SK-N-SH (cell line): ENCODE measurements around the gene ARHGAP26. TPM values are rescaled to one million over a fixed set of nuclear protein-coding genes. Genes with fewer than 3 reads are reported as not detected.

Experiments
- CTCF ChIA-PET: fragments of 300-600, 350-600 bp; formaldehyde crosslinking; extraction: SDS; loops from one replicate; lab custom pipeline; 2021; lab: Yijun Ruan, JAX
- POLR2A ChIA-PET: fragments of 350-600 bp; sonication (Branson Sonifier 250); formaldehyde crosslinking; extraction: SDS; loops from one replicate; lab custom pipeline; 2020; ENCODE audit warnings: antibody characterized with exemption, inconsistent platforms; lab: Yijun Ruan, JAX
- DNase-seq: peaks from one replicate; pipeline ENCODE4 v3.0.0; 2012
- H2AFZ ChIP-seq: fragments of 200-600 bp; sonication (generic); 2 replicates; pipeline ENCODE4 v1.8.1; 2016; ENCODE audit warnings: antibody characterized with exemption, mild to moderate bottlenecking, low read depth
- H3F3A ChIP-seq: fragments of 200-600 bp; sonication (generic); replicated peaks from 2 replicates; pipeline ENCODE3; 2016; ENCODE audit warnings: antibody characterized with exemption, mild to moderate bottlenecking; ENCODE audit not compliant: insufficient read depth
- H3K27ac ChIP-seq, 2 experiments: fragments of 200-500 bp in 1 of 2; fragments of 200-600 bp in 1 of 2; sonication (Bioruptor generic) in 1 of 2; sonication (generic), shearing (Covaris generic) in 1 of 2; 2 replicates each; pipeline versions ENCODE4 v1.5.1 to v1.6.1; 2014 to 2016; ENCODE audit warnings: low read depth in 2 of 2, inconsistent platforms in 1 of 2, low read length in 1 of 2, mild to moderate bottlenecking in 1 of 2, mixed read lengths in 1 of 2
- H3K27me3 ChIP-seq: fragments of 200-600 bp; sonication (generic), shearing (Covaris generic); 2 replicates; pipeline ENCODE4 v1.6.1; 2016; ENCODE audit warnings: mixed run types; ENCODE audit not compliant: insufficient read depth
- H3K36me3 ChIP-seq, 2 experiments: fragments of 200-500 bp in 1 of 2; fragments of 200-600 bp in 1 of 2; sonication (Bioruptor generic) in 1 of 2; sonication (generic) in 1 of 2; replicated peaks in 1 of 2; 2 replicates each; pipeline versions ENCODE3 to v1.5.1; 2014 to 2016; ENCODE audit warnings: low read length in 1 of 2, mild to moderate bottlenecking in 1 of 2; ENCODE audit not compliant: insufficient read depth in 2 of 2, control insufficient read depth in 1 of 2
- H3K4me1 ChIP-seq, 2 experiments: fragments of 200-500 bp in 1 of 2; fragments of 200-600 bp in 1 of 2; sonication (Bioruptor generic) in 1 of 2; sonication (generic), shearing (Covaris generic) in 1 of 2; 2 replicates each; pipeline versions ENCODE4 v1.5.1 to v1.6.1; 2014 to 2016; ENCODE audit warnings: low read depth in 1 of 2, low read length in 1 of 2, mixed run types in 1 of 2; ENCODE audit not compliant: insufficient read depth in 2 of 2, control insufficient read depth in 1 of 2
- H3K4me2 ChIP-seq: fragments of 200-600 bp; sonication (generic), shearing (Covaris generic); 2 replicates; pipeline ENCODE4 v1.6.1; 2017; ENCODE audit warnings: mixed run types
- H3K4me3 ChIP-seq, 2 experiments: fragments of 200-500 bp in 1 of 2; fragments of 200-600 bp in 1 of 2; sonication (Bioruptor generic) in 1 of 2; sonication (generic), shearing (Covaris generic) in 1 of 2; 2 replicates each; pipeline versions ENCODE4 v1.5.1 to v1.8.1; 2014 to 2016; ENCODE audit warnings: low read depth in 2 of 2, inconsistent platforms in 1 of 2, low read length in 1 of 2, mild to moderate bottlenecking in 1 of 2, mixed read lengths in 1 of 2, moderate library complexity in 1 of 2
- H3K79me2 ChIP-seq: fragments of 200-600 bp; sonication (generic); 2 replicates; pipeline ENCODE4 v1.8.1; 2017; ENCODE audit warnings: mild to moderate bottlenecking; ENCODE audit not compliant: insufficient read depth
- H3K9ac ChIP-seq: fragments of 200-600 bp; sonication (generic); 2 replicates; pipeline ENCODE4 v1.6.1; 2017; ENCODE audit warnings: mixed run types
- H3K9me2 ChIP-seq: fragments of 200-600 bp; sonication (generic); 2 replicates; pipeline ENCODE4 v1.6.1; 2017; ENCODE audit warnings: mixed run types
- H3K9me3 ChIP-seq: fragments of 200-600 bp; sonication (generic); 2 replicates; pipeline ENCODE4 v1.6.1; 2017; ENCODE audit warnings: mixed run types, mild to moderate bottlenecking, moderate library complexity
- H4K20me1 ChIP-seq: fragments of 200-600 bp; sonication (generic); 2 replicates; pipeline ENCODE4 v1.6.1; 2017; ENCODE audit warnings: mild to moderate bottlenecking, mixed run types; ENCODE audit not compliant: insufficient read depth
- ELF1 ChIP-seq: IDR thresholded peaks from 2 replicates; pipeline ENCODE4 v1.4.0; 2012
- EP300 ChIP-seq, 2 experiments: IDR thresholded peaks; 2 replicates each; pipeline versions ENCODE4 v1.4.0 to v1.6.1; 2012; ENCODE audit warnings: borderline replicate concordance in 1 of 2, low read depth in 1 of 2, low read length in 1 of 2
- FOSL2 ChIP-seq: IDR thresholded peaks from 2 replicates; pipeline ENCODE4 v1.4.0; 2012; ENCODE audit warnings: low read depth, mild to moderate bottlenecking, moderate library complexity, borderline replicate concordance
- FOXJ3 ChIP-seq: sonication (generic); formaldehyde crosslinking; IDR thresholded peaks from 2 replicates; pipeline ENCODE4 v1.5.1; 2020; ENCODE audit warnings: mild to moderate bottlenecking, missing genetic modification reagents
- FOXM1 ChIP-seq: IDR thresholded peaks from 2 replicates; pipeline ENCODE4 v1.4.0; 2012; ENCODE audit warnings: low read depth, mild to moderate bottlenecking
- GATA2 ChIP-seq: sonication (generic); formaldehyde crosslinking; IDR thresholded peaks from 2 replicates; pipeline ENCODE4 v1.5.0; 2020; ENCODE audit warnings: mild to moderate bottlenecking, missing genetic modification reagents
- JUND ChIP-seq: IDR thresholded peaks from 2 replicates; pipeline ENCODE4 v1.4.0; 2012
- NRF1 ChIP-seq: IDR thresholded peaks from 2 replicates; pipeline ENCODE4 v1.6.1; 2012; ENCODE audit warnings: low read depth, mild to moderate bottlenecking, low read length
- POLR2AphosphoS5 ChIP-seq: IDR thresholded peaks from 2 replicates; pipeline ENCODE4 v1.6.1; 2012; ENCODE audit warnings: low read depth, low read length
- RAD21 ChIP-seq: IDR thresholded peaks from 2 replicates; pipeline ENCODE4 v1.6.1; 2012; ENCODE audit warnings: mild to moderate bottlenecking, low read length
- RCOR1 ChIP-seq: fragments of 150-350 bp; IDR thresholded peaks from 2 replicates; pipeline ENCODE4 v1.6.1; 2017; ENCODE audit warnings: antibody characterized with exemption, low read length
- RXRA ChIP-seq: IDR thresholded peaks from 2 replicates; pipeline ENCODE4 v1.4.0; 2012; ENCODE audit warnings: low read depth, mild to moderate bottlenecking, borderline replicate concordance
- SIN3A ChIP-seq: IDR thresholded peaks from 2 replicates; pipeline ENCODE4 v1.6.1; 2012; ENCODE audit warnings: low read depth, mild to moderate bottlenecking, low read length, moderate library complexity, borderline replicate concordance
- TAF1 ChIP-seq: IDR thresholded peaks from 2 replicates; pipeline ENCODE4 v1.6.1; 2012; ENCODE audit warnings: low read depth, mild to moderate bottlenecking, low read length, moderate library complexity, borderline replicate concordance
- TCF12 ChIP-seq: IDR thresholded peaks from 2 replicates; pipeline ENCODE4 v1.4.0; 2012
- USF2 ChIP-seq: fragments of 150-350 bp; IDR thresholded peaks from 2 replicates; pipeline ENCODE4 v1.6.1; 2017; ENCODE audit warnings: antibody characterized with exemption, low read length, low read depth, borderline replicate concordance
- YY1 ChIP-seq: IDR thresholded peaks from 2 replicates; pipeline ENCODE4 v1.4.0; 2012; ENCODE audit warnings: low read depth, mild to moderate bottlenecking
- WGBS: methylation state at CpG from one replicate; pipeline ENCODE4 v1.1.6; 2017; ENCODE audit warnings: low lambda C conversion rate; 5-methylcytosine and 5-hydroxymethylcytosine counted together
- polyA plus RNA-seq, 3 experiments: library from polyadenylated mRNA; depleted of rRNA; stranded (reverse); fragments of >200 nt; gene quantifications; 2 replicates each; pipeline ENCODE4 v1.2.3, GENCODE V29; 2012
- TF ChIP-seq, protein P1 (sequence below): IDR thresholded peaks from 2 replicates; pipeline ENCODE4 v1.4.0; 2012; ENCODE audit warnings: low read depth
- TF ChIP-seq, protein P2 (sequence below): IDR thresholded peaks from 2 replicates; pipeline ENCODE4; 2012

The ARHGAP26 gene
- polyA plus RNA-seq, 1 of the 3 experiments (the other 2 are of a cell fraction): 6.1 TPM

GRCh38 chr5:143226872-143227271 lies 456.7 kb downstream of the ARHGAP26 start (continued):
- TF ChIP-seq USF2 (no peak), JUND (no peak), TAF1 (no peak)

GRCh38 chr5:143227301-143227700 lies 457.1 kb downstream of the ARHGAP26 start:
- H3K27me3 ChIP-seq: no peaks in the 10 kb centered on the region
- H3K4me2 ChIP-seq: no peak overlapping the region
- peaks cover 0 to 20% of the 10 kb centered on the region in 2 experiments; a peak in 2 of 4 replicates for H3K4me1 ChIP-seq
- H3K79me2 ChIP-seq: no peaks in the 10 kb centered on the region
- H3K4me3 ChIP-seq: no peak overlapping the region
- ChIA-PET POLR2A (no interaction called here), CTCF (interaction anchor here (1.0 kb wide), 1 partner anchor 176 kb away, joined by 3 read pairs; the partner anchor contains the start of gene NR3C1)
- H3K9ac ChIP-seq: no peak overlapping the region
- no peaks in the 10 kb centered on the region for H3K9me2 ChIP-seq
- WGBS: 89% methylated on average over 6 of the region's 6 CpGs
- no peak for DNase-seq
- H3F3A ChIP-seq: no peaks in the 10 kb centered on the region
- H4K20me1 ChIP-seq: no peaks in the 10 kb centered on the region
- TF ChIP-seq, protein P1, sequence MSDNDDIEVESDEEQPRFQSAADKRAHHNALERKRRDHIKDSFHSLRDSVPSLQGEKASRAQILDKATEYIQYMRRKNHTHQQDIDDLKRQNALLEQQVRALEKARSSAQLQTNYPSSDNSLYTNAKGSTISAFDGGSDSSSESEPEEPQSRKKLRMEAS: no peak
- no peak for TF ChIP-seq GATA2
- TF ChIP-seq RXRA: no peak
- no peak for TF ChIP-seq FOXM1
- no peak for TF ChIP-seq TAF1
- no peak for TF ChIP-seq NRF1
- TF ChIP-seq POLR2AphosphoS5: no peak
- TF ChIP-seq, protein P2, sequence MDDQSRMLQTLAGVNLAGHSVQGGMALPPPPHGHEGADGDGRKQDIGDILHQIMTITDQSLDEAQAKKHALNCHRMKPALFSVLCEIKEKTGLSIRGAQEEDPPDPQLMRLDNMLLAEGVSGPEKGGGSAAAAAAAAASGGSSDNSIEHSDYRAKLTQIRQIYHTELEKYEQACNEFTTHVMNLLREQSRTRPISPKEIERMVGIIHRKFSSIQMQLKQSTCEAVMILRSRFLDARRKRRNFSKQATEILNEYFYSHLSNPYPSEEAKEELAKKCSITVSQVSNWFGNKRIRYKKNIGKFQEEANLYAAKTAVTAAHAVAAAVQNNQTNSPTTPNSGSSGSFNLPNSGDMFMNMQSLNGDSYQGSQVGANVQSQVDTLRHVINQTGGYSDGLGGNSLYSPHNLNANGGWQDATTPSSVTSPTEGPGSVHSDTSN: no peak
- no peak for TF ChIP-seq RAD21
- no peak for TF ChIP-seq ELF1
- TF ChIP-seq FOXJ3 (CRISPR knock-in tag): no peak
- no peak for TF ChIP-seq RCOR1
- TF ChIP-seq FOSL2: no peak
- no peak for TF ChIP-seq TCF12
- no peak for TF ChIP-seq YY1
- TF ChIP-seq EP300 (IDR thresholded peaks at IDR 0.05; ENCODE audit: borderline replicate concordance in 1 of 2, low read depth in 1 of 2, low read length in 1 of 2): no peak
- TF ChIP-seq SIN3A: no peak
- TF ChIP-seq USF2: no peak
- no peak overlapping the region for H2AFZ ChIP-seq
- no peak overlapping the region for H3K27ac ChIP-seq
- H3K36me3 ChIP-seq: peaks cover 0 to 6% of the 10 kb centered on the region in 2 experiments
- no peaks in the 10 kb centered on the region for H3K9me3 ChIP-seq
